ENCODE data around the gene HNRNPU. TPM values are rescaled to one million over a fixed set of nuclear protein-coding genes. Genes with fewer than 3 reads are reported as not detected.
"Not testable (repeated sequence)": the region's sequence is repeated elsewhere in the genome, so short reads cannot be mapped to it uniquely, and the experiment has no call there.

The HNRNPU gene
- polyA plus RNA-seq, 3 donors: 634 to 758 (median 664) TPM

DNA sequence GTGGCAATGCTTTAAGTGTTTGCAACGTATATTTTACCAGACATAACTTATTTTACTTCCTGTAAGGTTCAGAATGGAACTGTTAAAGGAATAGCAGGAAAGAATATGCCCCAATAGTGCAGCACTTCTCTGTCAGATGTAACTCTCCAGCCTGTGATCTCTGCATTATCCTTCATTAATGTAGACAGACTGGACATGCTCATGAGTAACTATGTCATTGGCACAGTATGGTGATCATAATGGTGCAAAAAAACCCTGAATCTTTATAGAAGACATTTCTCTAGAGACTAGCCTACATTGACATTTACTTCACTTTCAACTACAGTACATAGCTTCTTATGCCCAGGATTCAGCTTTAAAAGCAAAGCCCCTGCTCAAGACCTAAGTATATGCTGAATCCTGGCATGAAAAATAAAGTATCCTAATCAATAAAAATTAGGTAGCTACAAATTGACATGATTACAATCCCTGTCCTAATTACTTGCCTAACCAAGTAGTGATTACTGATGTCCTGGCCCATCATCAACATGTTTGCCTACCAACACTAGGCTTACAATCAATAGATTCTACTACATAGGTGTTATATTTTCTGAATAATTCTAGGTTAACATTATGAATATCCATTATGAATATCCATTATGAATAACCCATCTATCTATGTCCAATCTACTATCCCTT is 15.0 kb downstream of the HNRNPU start:
- DNase-seq (ENCODE audit: extremely low read depth in 1 of 11, low read depth in 9 of 11, low spot score in 4 of 11): no peak

DNA sequence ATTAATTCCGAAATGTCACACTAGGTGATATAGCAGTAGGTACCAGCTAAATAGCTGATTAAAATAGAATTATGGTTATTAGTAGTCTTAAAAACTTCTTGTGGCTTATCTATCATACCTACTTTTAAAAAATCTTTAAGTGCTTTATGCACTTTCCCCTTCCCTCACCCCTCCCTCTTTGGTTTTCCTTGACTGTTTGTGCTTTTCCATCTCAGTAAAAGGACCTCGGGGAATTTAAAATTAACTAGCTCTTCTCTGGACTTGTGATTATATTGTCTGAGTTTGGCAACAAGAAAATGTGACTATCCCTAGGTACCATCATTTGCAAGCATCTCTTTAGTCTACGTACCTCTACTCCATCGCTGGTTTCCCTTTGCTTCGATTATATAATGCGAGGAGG is 17.7 kb downstream of the HNRNPU start:
- DNase-seq (ENCODE audit: extremely low read depth in 1 of 11, low read depth in 9 of 11, low spot score in 4 of 11): no peak

DNA sequence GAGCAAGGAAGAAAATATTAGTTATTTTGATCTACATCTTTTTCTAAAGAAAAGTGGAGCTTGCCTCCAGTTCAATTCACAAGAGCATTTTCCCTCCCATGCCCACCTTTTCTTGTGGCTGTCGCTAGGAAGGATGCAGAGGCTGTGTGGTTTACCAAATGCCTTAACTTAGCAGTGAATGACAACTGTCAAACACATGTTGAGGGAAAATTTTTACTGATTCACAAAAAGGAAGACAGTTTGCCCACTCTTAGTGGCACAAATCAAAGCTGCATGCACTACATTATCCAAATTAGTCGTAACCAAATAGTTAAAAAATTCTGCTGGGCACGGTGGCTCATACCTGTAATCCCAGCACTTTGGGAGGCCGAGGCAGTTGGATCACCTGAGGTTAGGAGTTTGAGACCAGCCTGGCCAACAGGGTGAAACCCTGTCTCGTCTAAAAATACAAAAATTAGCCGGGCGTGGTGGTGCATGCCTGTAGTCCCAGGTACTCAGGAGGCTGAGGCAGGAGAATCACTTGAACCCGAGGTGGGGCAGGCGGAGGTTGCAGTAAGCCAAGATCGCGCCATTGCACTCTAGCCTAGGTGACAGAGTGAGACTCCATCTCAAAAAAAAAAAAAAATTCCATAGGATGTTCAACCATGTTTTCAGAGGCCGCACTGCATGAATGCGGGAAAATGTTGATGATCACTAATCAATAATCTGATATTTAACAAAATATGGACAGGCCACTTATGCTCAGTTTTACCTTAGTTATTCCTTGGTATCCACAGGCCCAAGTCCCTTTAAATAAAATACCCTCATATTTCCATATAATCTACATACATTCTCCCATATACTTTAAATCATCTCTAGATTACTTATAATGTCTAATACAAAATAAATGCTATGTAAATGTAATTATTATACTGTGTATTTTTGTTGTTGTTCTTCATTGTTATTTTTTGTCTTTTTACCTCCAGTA is 19.9 kb downstream of the HNRNPU start:
- no peak for DNase-seq (ENCODE audit: extremely low read depth in 1 of 11, low read depth in 9 of 11, low spot score in 4 of 11)

DNA sequence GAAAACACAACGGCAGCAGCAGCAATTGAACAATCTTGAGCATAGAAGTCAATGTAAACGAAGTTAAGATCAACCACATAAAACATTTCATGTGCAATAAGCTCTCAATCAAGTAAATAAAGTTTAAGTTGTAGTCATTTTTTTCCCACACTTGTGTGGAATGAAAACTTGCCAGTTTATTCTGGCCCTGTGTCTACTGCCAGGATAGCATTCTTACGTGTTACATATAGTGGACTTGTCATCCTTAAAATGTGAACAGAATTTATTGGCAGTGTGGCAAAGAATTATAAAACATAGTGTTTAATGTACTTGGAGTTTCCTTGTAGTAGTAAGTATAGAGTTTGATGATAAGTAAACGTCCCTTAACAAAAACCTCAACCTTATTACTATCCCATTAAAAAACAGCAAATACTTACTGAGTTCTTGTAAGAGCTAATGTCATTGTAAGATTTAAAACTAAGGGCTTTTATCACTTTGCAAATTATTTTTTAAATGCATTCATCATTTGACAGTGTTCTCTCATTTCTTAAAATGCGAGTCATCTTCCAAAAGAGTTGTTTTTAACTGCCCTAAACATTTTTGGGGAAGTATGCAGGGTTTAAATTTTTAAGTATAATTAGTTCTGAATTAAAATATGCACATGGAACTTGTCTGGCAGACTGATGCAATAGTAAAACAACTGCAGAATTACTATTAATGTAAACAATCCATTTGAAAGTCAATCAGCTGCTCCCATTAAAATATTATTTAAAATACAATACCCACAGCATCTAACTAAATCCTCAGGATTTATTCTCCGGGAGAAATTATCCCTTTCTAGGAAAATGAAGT is 21.0 kb downstream of the HNRNPU start:
- no peak for DNase-seq (ENCODE audit: extremely low read depth in 1 of 11, low read depth in 9 of 11, low spot score in 4 of 11)

DNA sequence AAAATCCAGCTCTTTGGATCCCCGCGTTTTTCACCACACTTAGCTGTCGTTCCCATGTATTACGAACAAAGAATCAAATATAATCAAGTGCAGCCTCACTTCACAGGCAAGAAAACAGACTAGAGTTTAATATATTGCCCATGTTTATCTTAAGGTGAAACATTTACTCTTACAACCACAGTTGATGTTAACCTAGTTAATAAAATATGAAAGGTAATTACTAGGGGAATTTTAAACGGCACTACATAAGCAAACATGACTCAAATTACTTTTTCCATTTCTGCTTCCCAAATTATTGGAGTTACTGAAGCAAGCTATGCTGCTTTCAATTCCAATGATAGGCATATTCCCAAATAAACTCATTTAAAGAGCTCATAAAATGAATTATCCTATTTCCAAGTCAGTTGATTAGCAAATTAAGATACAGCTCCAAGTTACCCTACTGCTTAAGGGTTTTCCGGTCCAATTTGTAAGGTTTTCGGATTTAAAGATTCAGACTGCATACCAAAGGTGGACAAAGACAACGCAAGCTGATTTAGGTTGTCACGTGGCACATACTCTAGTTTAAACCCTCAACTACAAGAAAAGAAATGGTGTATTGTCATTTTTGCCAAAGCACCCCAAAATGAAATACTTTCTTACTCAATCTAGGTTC is 22.9 kb downstream of the HNRNPU start:
- DNase-seq (ENCODE audit: extremely low read depth in 1 of 11, low read depth in 9 of 11, low spot score in 4 of 11): no peak

DNA sequence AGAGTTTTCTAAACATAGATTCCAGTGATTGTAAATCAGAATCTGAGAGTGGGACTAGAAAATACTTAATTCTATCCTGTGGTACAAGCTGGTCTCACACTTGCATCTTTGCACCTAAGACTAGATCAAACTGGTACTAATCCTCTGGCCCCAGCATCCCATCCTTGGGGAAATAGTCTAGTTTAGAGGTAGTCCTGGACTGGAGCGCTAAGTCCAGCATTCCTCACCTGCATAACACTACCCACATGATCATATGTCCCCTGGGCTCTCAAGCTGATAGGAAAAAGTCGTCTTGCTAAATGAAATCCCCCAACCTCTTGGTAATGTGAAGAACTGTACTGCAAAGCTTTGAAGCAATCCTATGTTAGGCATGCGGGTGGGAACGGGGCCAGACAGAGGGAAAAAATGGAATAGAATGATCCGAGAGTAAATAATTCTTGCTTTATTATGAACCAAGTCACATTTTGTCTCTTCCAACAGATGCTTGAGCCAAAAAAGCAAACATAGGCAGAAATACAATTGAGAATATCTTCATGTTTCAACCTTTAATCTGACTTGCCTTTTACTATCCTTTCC is 24.0 kb downstream of the HNRNPU start:
- no peak for DNase-seq (ENCODE audit: extremely low read depth in 1 of 11, low read depth in 9 of 11, low spot score in 4 of 11)

DNA sequence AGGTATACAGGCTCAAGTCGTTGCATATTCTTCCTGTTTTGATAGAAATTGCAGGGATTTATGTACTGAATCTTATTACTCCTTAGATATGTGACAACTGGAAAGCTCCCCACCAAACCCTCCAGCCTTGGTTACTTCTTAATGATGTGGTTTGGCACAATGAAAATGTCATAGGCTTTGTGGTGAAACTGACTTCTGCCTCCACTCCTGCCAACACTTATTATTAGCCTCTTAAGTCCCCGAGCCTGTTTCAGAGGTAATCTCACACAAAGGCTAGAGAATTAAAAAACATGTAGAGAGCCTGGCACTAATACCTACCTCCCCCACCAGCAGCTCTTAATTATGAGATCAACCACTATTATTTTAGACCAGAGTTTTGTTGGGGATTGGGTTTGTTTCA is 24.7 kb downstream of the HNRNPU start:
- DNase-seq (ENCODE audit: extremely low read depth in 1 of 11, low read depth in 9 of 11, low spot score in 4 of 11): no peak

DNA sequence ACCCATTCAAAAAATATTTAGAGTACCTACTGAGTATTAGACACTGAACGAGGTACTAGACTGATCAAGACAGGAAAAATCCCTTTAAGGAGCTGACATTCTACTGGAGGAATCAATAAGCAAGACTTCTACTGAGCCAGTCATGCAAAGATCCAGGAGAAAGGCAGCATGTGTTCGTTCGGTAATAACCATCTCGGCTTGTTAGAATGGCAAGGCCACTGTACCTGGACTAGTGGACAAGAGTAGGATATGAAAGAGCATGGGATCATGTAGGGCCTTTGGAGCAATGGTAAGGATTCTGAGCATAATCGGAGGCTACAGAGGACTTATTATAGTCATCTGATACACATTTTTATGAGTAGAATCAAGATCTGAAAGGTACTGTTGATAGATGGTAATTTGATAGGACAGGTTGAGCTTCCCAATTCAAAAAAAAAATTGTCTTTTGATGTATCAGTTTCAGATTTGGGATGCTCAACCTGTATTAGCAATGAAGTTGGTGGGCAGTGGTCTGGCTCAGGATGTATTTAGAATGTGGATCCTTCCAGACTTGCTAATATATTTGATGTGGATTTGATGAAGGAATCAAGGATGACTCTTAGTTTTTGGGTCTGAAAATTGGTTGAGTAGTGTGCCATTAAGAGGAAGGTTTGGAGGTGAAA is 26.6 kb downstream of the HNRNPU start:
- DNase-seq (ENCODE audit: extremely low read depth in 1 of 11, low read depth in 9 of 11, low spot score in 4 of 11): no peak

DNA sequence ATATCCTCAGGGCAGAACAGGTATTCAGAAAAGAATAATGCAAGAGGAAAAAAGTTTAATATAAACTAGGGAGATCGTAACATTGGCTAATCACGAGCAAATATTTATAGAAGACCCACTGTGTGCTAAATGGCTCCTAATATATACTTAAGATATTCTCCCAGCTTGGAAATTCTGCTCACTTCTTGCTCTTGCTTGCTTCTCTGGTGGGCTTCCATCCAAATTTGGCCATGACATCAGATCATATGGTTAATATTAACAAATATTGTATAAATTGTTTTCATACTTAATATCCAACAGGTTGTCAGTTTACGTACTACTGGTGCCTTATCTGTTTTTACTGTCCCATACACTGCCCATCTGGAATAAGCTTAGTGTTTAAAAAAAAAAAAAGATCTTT is 27.8 kb downstream of the HNRNPU start:
- no peak for DNase-seq (ENCODE audit: extremely low read depth in 1 of 11, low read depth in 9 of 11, low spot score in 4 of 11)

DNA sequence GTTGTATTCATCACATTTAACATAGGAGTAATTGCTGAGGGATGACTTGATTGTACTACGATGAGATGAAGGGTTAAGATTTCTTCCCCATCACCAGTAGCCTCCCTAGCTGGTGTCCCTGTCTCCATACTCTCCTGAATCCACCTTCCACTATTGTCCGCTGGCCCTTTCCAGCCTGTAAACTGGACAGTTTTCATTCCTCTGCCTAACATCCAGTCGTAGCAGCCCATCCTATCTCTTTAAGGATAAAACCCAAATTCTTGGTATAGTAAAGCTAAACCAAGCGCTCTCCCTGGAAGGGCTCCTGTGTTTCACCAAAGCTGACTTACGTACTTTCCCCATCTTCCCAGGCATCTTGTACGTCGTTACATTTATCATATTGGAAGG is 28.2 kb downstream of the HNRNPU start:
- DNase-seq (ENCODE audit: extremely low read depth in 1 of 11, low read depth in 9 of 11, low spot score in 4 of 11): peak in 3 of 11 donors; percentile 20 to 38 (median 28)

DNA sequence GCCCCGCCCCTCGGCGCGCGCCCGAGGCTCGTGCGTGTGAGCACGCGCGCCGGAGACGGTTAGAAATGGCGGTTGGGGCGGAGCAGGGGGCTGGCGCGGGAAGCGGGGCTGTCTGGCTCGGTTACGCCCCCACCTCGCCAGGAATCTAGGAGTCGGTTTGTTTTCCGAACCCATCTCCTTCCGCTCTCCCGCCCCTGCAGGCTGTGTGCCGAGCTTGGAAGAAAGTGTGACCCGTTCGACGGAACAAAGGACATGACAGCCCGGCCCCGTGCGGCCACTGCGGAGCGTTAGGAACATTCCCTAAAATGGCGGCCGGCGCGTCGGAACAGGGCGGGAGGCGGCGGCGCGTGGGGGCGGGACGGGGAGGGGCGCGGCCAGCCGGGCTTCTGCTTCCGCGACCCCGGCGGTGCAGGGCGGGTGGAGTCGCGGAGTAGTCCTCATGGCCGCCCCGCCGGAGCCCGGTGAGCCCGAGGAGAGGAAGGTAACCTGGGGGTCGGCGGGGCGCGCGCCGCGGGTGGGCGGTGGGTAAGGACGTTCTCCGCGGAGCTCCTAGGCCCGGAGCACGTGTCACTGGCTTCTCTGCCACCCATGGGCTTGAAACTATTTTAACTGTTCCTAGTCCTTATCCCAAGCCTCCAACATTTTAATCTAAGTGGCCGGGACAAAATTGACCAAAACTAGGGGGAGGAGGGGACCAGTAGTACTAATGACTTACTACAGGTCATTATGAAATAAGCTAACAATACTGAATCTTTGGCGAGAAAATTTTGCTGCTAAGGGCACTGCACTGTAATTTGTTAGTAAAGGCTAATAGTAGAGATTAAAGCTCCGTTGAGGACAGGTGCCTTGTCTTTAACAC is 28.8 kb downstream of the HNRNPU start, which contains the start of gene COX20:
Gene COX20 (plus strand): TSS at position 383 of the 859 bp plus-strand sequence. CDS start 57 bp downstream, at position 440.
- DNase-seq (ENCODE audit: extremely low read depth in 1 of 11, low read depth in 9 of 11, low spot score in 4 of 11): peak in 10 of 11 donors; percentile 79 to 97 (median 92)

DNA sequence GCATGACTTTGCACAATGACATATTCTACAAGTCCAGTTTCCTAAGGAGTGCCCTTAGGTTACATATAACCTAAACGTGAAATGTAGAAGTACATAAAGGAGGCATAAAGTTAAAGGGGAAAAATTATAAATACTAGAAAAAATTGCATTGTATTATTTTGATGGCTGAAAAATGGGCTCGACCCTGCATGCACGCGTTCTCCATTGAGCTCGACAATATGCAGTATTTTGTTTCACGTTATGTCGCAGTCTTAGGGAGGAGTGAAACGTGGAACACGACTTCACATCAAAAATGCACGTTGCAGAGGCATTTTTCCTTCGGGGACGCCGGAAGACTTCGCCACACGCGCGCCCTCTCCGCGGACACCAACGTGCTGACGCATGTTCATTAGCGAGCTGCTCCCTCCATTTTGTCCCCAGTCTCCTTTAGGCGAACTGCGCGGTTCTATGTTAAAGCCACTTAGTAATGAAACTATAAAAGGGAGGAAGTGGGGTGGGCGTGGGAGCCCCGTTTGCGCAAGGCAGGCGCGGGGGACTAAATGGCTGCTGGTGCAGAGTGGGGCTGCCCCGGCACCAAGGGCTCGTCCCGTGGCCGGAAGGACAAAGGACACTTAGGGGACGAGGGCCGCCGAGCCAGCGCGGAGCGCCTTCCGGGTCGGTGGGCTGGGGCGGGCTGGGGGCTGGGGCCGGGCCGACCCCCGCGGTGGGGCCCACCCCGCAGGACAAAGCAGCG is 29.6 kb downstream of the HNRNPU start:
- peak in 8 of 11 donors; percentile 77 to 95 (median 87) for DNase-seq (ENCODE audit: extremely low read depth in 1 of 11, low read depth in 9 of 11, low spot score in 4 of 11)

DNA sequence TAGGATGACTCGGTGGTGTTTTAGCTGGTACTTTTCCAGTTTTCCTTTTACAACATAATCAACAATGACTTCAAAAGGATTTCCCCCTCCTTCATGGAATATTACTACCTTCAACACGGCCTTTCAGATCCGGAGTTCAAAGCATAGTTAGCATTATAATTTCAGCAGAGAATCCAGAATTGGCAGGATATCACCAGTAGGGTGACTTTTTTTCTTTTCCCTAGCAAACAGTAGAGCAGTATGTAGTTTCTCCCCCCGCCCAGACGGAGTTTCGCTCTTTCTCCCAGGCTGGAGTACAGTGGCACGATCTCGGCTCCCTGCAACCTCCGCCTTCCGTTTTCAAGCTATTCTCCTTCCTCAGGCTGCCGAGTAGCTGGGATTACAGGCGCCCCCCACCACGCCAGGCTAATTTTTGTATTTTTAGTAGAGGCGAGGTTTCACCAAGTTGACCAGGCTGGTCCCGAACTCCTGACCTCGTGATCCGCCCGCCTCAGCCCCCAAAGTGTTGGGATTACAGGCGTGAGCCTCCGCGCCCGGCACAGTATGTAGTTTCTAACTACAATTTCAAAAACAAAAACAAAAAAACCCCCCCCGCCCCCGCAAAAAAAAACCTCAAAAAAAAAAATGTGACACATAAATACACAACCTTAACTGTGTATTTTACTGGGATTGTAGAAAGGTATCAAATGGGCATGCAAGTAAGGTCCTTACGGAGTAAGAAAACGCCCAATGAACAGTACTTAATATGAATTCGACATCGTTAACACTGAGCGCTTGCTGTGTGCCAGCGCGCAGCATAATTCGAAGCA is 30.4 kb downstream of the HNRNPU start:
- DNase-seq (ENCODE audit: extremely low read depth in 1 of 11, low read depth in 9 of 11, low spot score in 4 of 11): peak; percentile 43 to 70 (median 59)

DNA sequence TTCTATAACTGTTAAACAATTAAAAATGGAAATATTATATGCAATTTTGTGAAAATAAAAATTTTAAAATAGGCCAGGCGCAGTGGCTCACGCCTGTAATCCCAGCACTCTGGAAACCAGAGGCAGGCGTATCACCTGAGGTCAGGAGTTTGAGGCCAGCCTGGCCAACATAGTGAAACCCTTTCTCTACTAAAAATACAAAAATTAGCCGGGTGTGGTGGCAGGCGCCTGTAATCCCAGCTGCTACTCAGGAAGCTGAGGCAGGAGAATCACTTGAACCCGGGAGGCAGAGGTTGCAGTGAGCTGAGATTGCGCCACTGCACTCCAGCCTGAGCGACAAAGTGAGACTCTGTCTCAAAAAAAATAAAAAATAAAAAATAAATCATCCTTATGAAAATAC is 31.1 kb downstream of the HNRNPU start:
- DNase-seq (ENCODE audit: extremely low read depth in 1 of 11, low read depth in 9 of 11, low spot score in 4 of 11): not testable (repeated sequence)

DNA sequence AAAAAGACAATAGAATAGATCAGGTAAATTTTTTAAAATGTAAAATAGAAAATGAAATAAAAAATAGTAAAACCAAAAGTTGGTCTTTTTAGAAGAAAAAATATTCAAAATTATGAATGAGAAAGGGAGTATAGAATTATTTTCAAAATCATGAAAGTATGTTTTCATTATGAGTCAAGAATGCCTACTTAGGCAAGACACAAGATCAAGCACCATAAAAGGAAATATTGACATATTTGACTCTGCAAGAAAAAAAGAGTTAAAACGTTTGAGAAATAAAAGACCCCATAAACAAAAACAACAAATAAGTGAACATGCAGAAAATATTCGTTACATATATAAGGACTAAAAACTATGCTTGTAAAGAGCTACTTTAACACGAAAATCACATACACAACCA is 33.7 kb downstream of the HNRNPU start:
- no peak for DNase-seq (ENCODE audit: extremely low read depth in 1 of 11, low read depth in 9 of 11, low spot score in 4 of 11)

DNA sequence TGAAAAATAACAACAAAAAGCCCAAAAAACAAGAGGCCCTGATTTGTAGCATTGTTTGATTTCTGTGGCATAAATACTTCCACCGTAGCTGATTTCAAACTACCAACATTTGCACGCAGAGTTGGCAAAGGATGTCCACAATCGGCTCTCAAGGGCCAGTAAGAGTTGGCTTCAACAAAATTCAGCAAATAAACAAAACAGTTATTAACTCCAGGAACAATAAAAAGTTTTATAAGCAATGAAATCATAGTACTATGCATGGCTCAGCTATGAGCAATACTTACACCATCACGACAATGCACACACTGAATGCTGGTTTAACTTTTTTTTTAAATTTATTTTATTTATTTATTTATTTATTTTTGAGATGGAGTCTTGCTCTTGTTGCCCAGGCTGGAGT is 37.6 kb downstream of the HNRNPU start:
- DNase-seq (ENCODE audit: extremely low read depth in 1 of 11, low read depth in 9 of 11, low spot score in 4 of 11): no peak

Data from renal cortex interstitium (tissue), 11 donors.